Muscle layer of duodenum (tissue), 2 donors: ENCODE results near the gene TLL2.

Experiments
- H3K27ac ChIP-seq: one replicate; pipeline ENCODE4 v1.7.0; 2013; ENCODE audit warnings: mild to moderate bottlenecking, low read length
- H3K27me3 ChIP-seq: one replicate; pipeline ENCODE4 v1.7.0; 2013; ENCODE audit warnings: low read depth, mild to moderate bottlenecking, control low read depth, low read length
- H3K36me3 ChIP-seq, 2 donors: one replicate each; pipeline ENCODE4 v1.7.0; 2013; ENCODE audit warnings: low read length in 2 of 2, control low read depth in 1 of 2, mild to moderate bottlenecking in 1 of 2; ENCODE audit not compliant: insufficient read depth in 2 of 2, control insufficient read depth in 1 of 2
- H3K4me1 ChIP-seq, 2 donors: one replicate each; pipeline ENCODE4 v1.7.0; 2013; ENCODE audit warnings: low read length in 2 of 2, mild to moderate bottlenecking in 2 of 2, control low read depth in 1 of 2, moderate library complexity in 1 of 2; ENCODE audit not compliant: insufficient read depth in 2 of 2, control insufficient read depth in 1 of 2
- H3K4me3 ChIP-seq, 2 donors: one replicate each; pipeline ENCODE4 v1.7.0; 2013; ENCODE audit warnings: low read length in 2 of 2, low read depth in 1 of 2, mild to moderate bottlenecking in 1 of 2
- H3K9me3 ChIP-seq, 2 donors: one replicate each; pipeline ENCODE4 v1.7.0; 2013; ENCODE audit warnings: low read length in 2 of 2, control low read depth in 1 of 2, mild to moderate bottlenecking in 1 of 2; ENCODE audit not compliant: control insufficient read depth in 1 of 2
- donor health status: healthy.

Gene TLL2

GRCh38 chr10:96440361-96441292 is 73.1 kb downstream of the TLL2 start:
- H3K4me1 ChIP-seq: peaks cover 0 to 17% of the 10 kb centered on the region in 2 donors
- no peak overlapping the region for H3K4me3 ChIP-seq
- no peaks in the 10 kb centered on the region for H3K36me3 ChIP-seq
- no peaks in the 10 kb centered on the region for H3K27me3 ChIP-seq
- no peak overlapping the region for H3K27ac ChIP-seq
- no peaks in the 10 kb centered on the region for H3K9me3 ChIP-seq

GRCh38 chr10:96439725-96440124 is 74.0 kb downstream of the TLL2 start:
- peaks cover 0 to 17% of the 10 kb centered on the region in 2 donors for H3K4me1 ChIP-seq
- H3K36me3 ChIP-seq: no peaks in the 10 kb centered on the region
- no peak overlapping the region for H3K4me3 ChIP-seq
- H3K9me3 ChIP-seq: no peaks in the 10 kb centered on the region
- no peak overlapping the region for H3K27ac ChIP-seq
- no peaks in the 10 kb centered on the region for H3K27me3 ChIP-seq

- Histone ChIP-seq H3K4me1 (peaks cover 0 to 9% of the 10 kb centered on the region in 2 donors), H3K36me3 (no peaks in the 10 kb centered on the region), H3K27me3 (no peaks in the 10 kb centered on the region), H3K27ac (no peak overlapping the region), H3K4me3 (no peak overlapping the region), H3K9me3 (no peaks in the 10 kb centered on the region)
Measured at GRCh38 chr10:96436035-96436434, 77.7 kb downstream of the TLL2 start.

GRCh38 chr10:96431211-96431970 is 82.3 kb downstream of the TLL2 start:
- no peaks in the 10 kb centered on the region for H3K4me1 ChIP-seq

GRCh38 chr10:96427291-96427690 is 86.4 kb downstream of the TLL2 start:
- Histone ChIP-seq H3K36me3 (no peaks in the 10 kb centered on the region), H3K27me3 (no peaks in the 10 kb centered on the region), H3K4me3 (no peak overlapping the region), H3K4me1 (no peaks in the 10 kb centered on the region), H3K9me3 (no peaks in the 10 kb centered on the region), H3K27ac (no peak overlapping the region)

More at GRCh38 chr10:96431211-96431970, 82.3 kb downstream of the TLL2 start:
- Histone ChIP-seq H3K27me3 (no peaks in the 10 kb centered on the region), H3K36me3 (no peaks in the 10 kb centered on the region), H3K27ac (no peak overlapping the region), H3K9me3 (no peaks in the 10 kb centered on the region), H3K4me3 (no peak overlapping the region)

GRCh38 chr10:96422525-96422924 is 91.2 kb downstream of the TLL2 start:
- no peaks in the 10 kb centered on the region for H3K27me3 ChIP-seq

GRCh38 chr10:96421995-96422394 is 91.7 kb downstream of the TLL2 start:
- H3K4me1 ChIP-seq: peaks cover 0 to 3% of the 10 kb centered on the region in 2 donors
- no peaks in the 10 kb centered on the region for H3K27me3 ChIP-seq

More at GRCh38 chr10:96422525-96422924, 91.2 kb downstream of the TLL2 start:
- Histone ChIP-seq H3K4me3 (no peak overlapping the region), H3K36me3 (no peaks in the 10 kb centered on the region), H3K27ac (no peak overlapping the region), H3K4me1 (no peaks in the 10 kb centered on the region), H3K9me3 (no peaks in the 10 kb centered on the region)

GRCh38 chr10:96420228-96421009 is 93.3 kb downstream of the TLL2 start:
- H3K4me3 ChIP-seq: no peak overlapping the region
- no peaks in the 10 kb centered on the region for H3K9me3 ChIP-seq
- H3K36me3 ChIP-seq: no peaks in the 10 kb centered on the region
- H3K27me3 ChIP-seq: no peaks in the 10 kb centered on the region
- peaks cover 0 to 16% of the 10 kb centered on the region in 2 donors for H3K4me1 ChIP-seq
- no peak overlapping the region for H3K27ac ChIP-seq

More at GRCh38 chr10:96421995-96422394, 91.7 kb downstream of the TLL2 start:
- Histone ChIP-seq H3K27ac (no peak overlapping the region), H3K4me3 (no peak overlapping the region), H3K9me3 (no peaks in the 10 kb centered on the region), H3K36me3 (no peaks in the 10 kb centered on the region)

- H3K27me3 ChIP-seq: no peaks in the 10 kb centered on the region
- H3K27ac ChIP-seq: no peak overlapping the region
- peaks cover 0 to 16% of the 10 kb centered on the region in 2 donors for H3K4me1 ChIP-seq
- no peaks in the 10 kb centered on the region for H3K9me3 ChIP-seq
- no peaks in the 10 kb centered on the region for H3K36me3 ChIP-seq
- H3K4me3 ChIP-seq: no peak overlapping the region
Measured at GRCh38 chr10:96419351-96419750, 94.4 kb downstream of the TLL2 start.

- peaks cover 0 to 16% of the 10 kb centered on the region in 2 donors for H3K4me1 ChIP-seq
- H3K36me3 ChIP-seq: no peaks in the 10 kb centered on the region
- H3K27ac ChIP-seq: no peak overlapping the region
- no peaks in the 10 kb centered on the region for H3K27me3 ChIP-seq
- H3K4me3 ChIP-seq: no peak overlapping the region
- no peaks in the 10 kb centered on the region for H3K9me3 ChIP-seq
Measured at GRCh38 chr10:96418582-96418981, 95.1 kb downstream of the TLL2 start.

GRCh38 chr10:96417441-96417840 is 96.3 kb downstream of the TLL2 start:
- Histone ChIP-seq H3K36me3 (no peaks in the 10 kb centered on the region), H3K4me1 (peaks cover 0 to 16% of the 10 kb centered on the region in 2 donors), H3K27me3 (no peaks in the 10 kb centered on the region), H3K9me3 (no peaks in the 10 kb centered on the region), H3K27ac (no peak overlapping the region), H3K4me3 (no peak overlapping the region)
